AG04450 (cell line): ENCODE results near the gene LARGE1. TPM values are rescaled to one million over a fixed set of nuclear protein-coding genes. Genes with fewer than 3 reads are reported as not detected.

ENCODE experiments used
- CTCF ChIA-PET: fragments of 300-600, 350-600 bp; formaldehyde crosslinking; extraction: SDS; loops from one replicate; lab custom pipeline; 2022; ENCODE audit warnings: antibody characterized with exemption, inconsistent platforms; lab: Charles Lee
- POLR2A ChIA-PET: fragments of 350-600 bp; formaldehyde crosslinking; extraction: SDS; loops from one replicate; lab custom pipeline; 2021; ENCODE audit warnings: antibody characterized with exemption, inconsistent platforms; lab: Yijun Ruan, JAX
- DNase-seq: peaks from one replicate; pipeline ENCODE4 v3.0.0-alpha.2; 2011; ENCODE audit warnings: low read depth, low spot score
- H3K27ac ChIP-seq: one replicate; pipeline ENCODE4 v1.5.1; 2012; ENCODE audit warnings: low read depth, low read length, control low read depth
- H3K27me3 ChIP-seq: one replicate; pipeline ENCODE4 v1.6.0; 2012; ENCODE audit warnings: low read length; ENCODE audit not compliant: control insufficient read depth, insufficient read depth
- H3K4me3 ChIP-seq: 2 replicates; pipeline ENCODE4 v1.5.1; 2011; ENCODE audit warnings: mild to moderate bottlenecking, low read depth, low read length, control low read depth
- H3K9me3 ChIP-seq: 2 replicates; pipeline ENCODE4 v1.5.1; 2012; ENCODE audit warnings: low read length; ENCODE audit not compliant: control insufficient read depth, insufficient read depth
- polyA plus RNA-seq: library from polyadenylated mRNA; depleted of rRNA; stranded (reverse); fragments of >200 nt; gene quantifications from 2 replicates; pipeline ENCODE4 v1.2.3, GENCODE V29; 2011
- TF ChIP-seq, protein P1 (sequence below): IDR thresholded peaks from 2 replicates; pipeline ENCODE4 v1.5.1; 2011; ENCODE audit warnings: low read depth, low read length, control low read depth, inconsistent platforms

The LARGE1 gene
- polyA plus RNA-seq, 1 experiment, result 8.4 TPM

DNA sequence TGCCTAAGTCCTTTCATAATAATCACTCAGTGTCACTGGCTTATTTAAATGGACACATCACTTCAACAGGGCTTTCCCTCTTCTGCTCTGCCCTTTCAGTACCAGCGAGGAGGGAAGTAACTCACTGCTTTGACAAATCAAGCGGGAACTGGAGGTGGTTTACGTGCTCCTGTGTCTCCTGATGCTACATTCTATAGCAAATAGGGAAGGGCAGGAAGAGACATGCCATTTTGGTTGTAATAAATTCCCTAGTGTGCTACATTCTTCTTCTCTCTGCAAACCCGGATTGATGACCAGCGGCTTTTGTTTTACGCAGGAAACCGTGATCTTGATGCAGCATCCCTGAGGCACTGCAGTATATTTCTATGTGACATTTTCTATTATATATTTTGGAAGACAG lies 491.0 kb downstream of the LARGE1 start:
- TF ChIP-seq, protein P1, sequence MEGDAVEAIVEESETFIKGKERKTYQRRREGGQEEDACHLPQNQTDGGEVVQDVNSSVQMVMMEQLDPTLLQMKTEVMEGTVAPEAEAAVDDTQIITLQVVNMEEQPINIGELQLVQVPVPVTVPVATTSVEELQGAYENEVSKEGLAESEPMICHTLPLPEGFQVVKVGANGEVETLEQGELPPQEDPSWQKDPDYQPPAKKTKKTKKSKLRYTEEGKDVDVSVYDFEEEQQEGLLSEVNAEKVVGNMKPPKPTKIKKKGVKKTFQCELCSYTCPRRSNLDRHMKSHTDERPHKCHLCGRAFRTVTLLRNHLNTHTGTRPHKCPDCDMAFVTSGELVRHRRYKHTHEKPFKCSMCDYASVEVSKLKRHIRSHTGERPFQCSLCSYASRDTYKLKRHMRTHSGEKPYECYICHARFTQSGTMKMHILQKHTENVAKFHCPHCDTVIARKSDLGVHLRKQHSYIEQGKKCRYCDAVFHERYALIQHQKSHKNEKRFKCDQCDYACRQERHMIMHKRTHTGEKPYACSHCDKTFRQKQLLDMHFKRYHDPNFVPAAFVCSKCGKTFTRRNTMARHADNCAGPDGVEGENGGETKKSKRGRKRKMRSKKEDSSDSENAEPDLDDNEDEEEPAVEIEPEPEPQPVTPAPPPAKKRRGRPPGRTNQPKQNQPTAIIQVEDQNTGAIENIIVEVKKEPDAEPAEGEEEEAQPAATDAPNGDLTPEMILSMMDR, result no peak
- DNase-seq, result no peak
- ChIA-PET POLR2A (no interaction called here), CTCF (no interaction called here)
- Histone ChIP-seq H3K27me3 (no peaks in the 10 kb centered on the region), H3K9me3 (no peaks in the 10 kb centered on the region), H3K27ac (no peak overlapping the region), H3K4me3 (no peak overlapping the region)

DNA sequence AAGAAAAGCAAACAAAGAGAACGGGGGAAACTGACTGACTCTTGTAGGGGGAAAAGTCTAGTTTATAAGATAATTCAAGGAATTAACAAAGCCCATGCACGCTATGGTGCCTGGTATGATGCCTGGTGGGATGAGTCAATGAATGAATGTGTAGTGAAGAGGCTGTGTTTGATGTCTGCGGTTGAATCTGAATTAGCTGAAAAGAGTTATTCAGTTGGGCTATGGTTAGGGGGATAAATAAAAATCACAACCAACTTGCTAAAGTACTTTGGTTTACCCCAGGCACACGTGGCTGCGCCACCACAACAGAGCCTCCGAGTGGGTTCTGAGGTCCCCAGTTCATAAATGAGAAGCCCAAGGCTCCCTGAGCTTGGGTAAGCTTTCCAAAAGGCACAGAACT lies 492.8 kb downstream of the LARGE1 start:
- H3K27me3 ChIP-seq, result no peaks in the 10 kb centered on the region
- POLR2A ChIA-PET, result no interaction called here
- no peak overlapping the region for H3K27ac ChIP-seq
- no peaks in the 10 kb centered on the region for H3K9me3 ChIP-seq
- no peak for DNase-seq
- CTCF ChIA-PET, result interaction anchor here (0.7 to 1.5 kb wide), 2 partner anchors 9 to 391 kb away, joined by 3 read pairs; no protein-coding TSS in a partner anchor
- TF ChIP-seq, protein P1, result no peak
- no peak overlapping the region for H3K4me3 ChIP-seq

DNA sequence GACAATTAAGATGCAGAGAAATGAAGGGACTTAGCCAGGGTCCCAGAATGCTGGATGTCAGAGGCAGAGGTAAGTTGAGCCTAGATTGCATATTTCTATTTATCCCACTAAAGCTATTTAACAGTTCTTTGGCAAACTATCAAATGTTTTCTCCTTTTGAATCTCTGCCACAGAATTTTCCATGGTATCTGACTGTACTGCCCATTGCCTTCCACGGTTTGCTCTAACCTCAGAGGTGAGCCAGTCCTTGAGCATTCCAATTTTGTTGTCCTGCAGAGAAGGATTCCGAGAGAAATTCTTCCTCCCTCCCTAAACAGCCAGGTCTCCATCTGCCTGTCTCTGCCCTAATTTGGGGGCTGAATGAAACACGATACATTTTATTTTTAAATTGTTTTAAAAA lies 493.8 kb downstream of the LARGE1 start:
- TF ChIP-seq, protein P1, result no peak
- DNase-seq, result no peak
- Histone ChIP-seq H3K9me3 (no peaks in the 10 kb centered on the region), H3K27ac (no peak overlapping the region), H3K27me3 (no peaks in the 10 kb centered on the region), H3K4me3 (no peak overlapping the region)
- POLR2A ChIA-PET, result no interaction called here
- CTCF ChIA-PET, result interaction anchor here (0.6 to 1.5 kb wide), 2 partner anchors 8 to 1727 kb away, joined by 3 to 6 read pairs; no protein-coding TSS in a partner anchor

DNA sequence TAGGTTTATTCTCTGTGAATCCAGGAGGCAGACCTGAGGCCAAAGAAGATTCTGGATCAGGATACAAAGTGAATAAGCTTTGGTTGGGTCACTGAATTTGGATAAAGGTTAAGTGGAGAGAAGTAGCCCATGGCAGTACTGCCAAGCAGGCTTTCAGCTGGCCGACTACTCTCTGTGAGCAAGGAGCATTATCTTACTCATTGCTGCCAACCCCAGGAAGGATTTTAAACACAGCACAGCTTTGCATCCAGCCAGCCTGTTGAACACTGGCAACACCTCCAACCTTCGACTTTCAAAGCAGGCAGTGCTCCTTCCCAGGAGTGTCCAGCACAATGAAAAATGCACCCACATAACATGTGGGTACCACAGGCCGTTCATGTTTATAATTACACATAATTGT lies 498.4 kb downstream of the LARGE1 start:
- H3K27me3 ChIP-seq, result no peaks in the 10 kb centered on the region
- no peak overlapping the region for H3K4me3 ChIP-seq
- CTCF ChIA-PET, result no interaction called here
- no peak overlapping the region for H3K27ac ChIP-seq
- DNase-seq, result no peak
- POLR2A ChIA-PET, result no interaction called here
- TF ChIP-seq, protein P1, result no peak
- H3K9me3 ChIP-seq, result no peaks in the 10 kb centered on the region; the same call in 1 of the 2 replicates

DNA sequence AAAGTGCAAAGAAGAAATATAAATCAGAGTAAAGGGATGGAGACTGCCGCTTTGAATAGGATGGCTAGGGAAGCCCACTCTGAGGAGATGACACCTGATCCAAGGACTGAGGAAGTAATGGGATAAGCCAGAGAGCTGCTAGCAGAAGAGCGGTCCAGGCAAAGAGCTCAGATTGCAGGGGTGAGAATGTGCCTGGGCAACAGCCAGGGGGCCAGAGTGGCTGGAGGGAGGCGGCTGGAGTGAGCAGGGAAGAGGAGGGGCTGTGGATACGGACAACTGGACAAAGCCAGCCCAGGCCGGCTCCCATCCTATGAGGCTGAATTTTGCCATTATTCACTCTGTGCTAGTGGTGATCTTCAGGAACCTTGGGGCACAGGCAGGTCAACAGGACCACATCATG lies 501.8 kb downstream of the LARGE1 start:
- TF ChIP-seq, protein P1, result no peak
- H3K9me3 ChIP-seq, result no peaks in the 10 kb centered on the region; the same call in 1 of the 2 replicates
- no peak overlapping the region for H3K27ac ChIP-seq
- DNase-seq, result no peak
- no peak overlapping the region for H3K4me3 ChIP-seq
- POLR2A ChIA-PET, result no interaction called here
- H3K27me3 ChIP-seq, result no peaks in the 10 kb centered on the region
- CTCF ChIA-PET, result interaction anchor here (1.3 kb wide), 1 partner anchor 8 kb away, joined by 3 read pairs; no protein-coding TSS in a partner anchor
